Left cardiac atrium (tissue), 4 donors: Measurements from ENCODE around the gene FAM118B. TPM values are rescaled to one million over a fixed set of nuclear protein-coding genes. Genes with fewer than 3 reads are reported as not detected.

Source experiments
- ATAC-seq, 2 donors: fragments of 200-7000 bp; cut with Tn5 transposase; one replicate each; pipeline ENCODE4 v1.9.1; 2020; ENCODE audit warnings: mild to moderate bottlenecking in 2 of 2, moderate library complexity in 2 of 2
- DNase-seq: peaks from one replicate; pipeline ENCODE4 v3.0.0-alpha.2; 2020
- intact Hi-C, 2 donors: fragments of 100-400 bp; cut with DNase I; formaldehyde crosslinking; loops; one replicate each; pipeline versions ENCODE4 v1.14.1 to v1.15.1; 2022 to 2023
- total RNA-seq, 2 donors: library from RNA; stranded (reverse); fragmentation: NEBNext Ultra II Directional; extraction: Animal tissue kit (Norgen Biotek cat#: 25700); gene quantifications; one replicate each; pipeline ENCODE4 v1.2.1, GENCODE V29; 2021
- donor health status: DM: no; HTN: yes; CAD: no.
- donor health status: DM: no; HTN: yes; CAD: no; lungs with severe emphysema.
- donor health status: DM: yes; HTN: yes; CAD: no.
- donor health status: Dilated cardiomyopathy.

The FAM118B gene
- total RNA-seq, 2 donors from 2014 or later: 14.8 to 19.1 TPM

DNA sequence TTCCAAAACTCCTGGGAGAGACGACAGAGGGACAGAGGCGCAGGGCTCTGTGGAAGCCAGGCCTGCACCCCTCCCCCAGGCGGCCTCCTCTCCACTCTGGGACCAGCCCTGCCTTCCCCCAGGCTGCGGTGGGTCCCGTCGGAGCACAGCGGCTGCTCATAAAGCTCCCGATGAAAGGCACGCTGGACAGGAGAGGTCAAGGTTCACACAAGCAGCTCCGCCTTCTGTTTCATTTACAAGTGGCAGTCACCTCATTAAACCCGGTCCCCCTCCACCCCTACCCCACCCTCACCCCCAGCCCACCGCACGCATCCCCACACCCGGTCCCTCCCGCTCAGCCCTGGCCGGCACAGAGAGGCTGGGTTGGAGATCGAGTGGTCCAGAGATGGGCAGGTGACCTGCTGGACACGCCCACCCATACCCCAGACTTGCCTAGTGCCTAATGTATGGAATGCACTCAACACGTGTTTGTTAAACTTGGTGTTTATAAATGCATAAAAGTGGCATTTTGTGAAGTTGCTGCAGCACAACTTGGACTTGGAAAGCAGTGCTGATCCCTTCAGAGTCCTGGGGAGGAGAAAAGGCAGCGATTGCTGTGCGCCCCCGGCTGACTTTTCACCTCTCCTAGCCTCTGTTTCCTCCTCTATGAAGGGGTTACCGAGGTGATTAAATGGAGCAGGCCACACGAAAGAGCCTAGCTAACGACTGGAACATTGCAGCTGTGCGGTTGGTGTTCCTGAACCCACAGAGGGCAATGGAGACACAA lies 26.1 kb upstream of the FAM118B start:
- ATAC-seq (no peak), DNase-seq (no peak)
- intact Hi-C loops: no loop called here

DNA sequence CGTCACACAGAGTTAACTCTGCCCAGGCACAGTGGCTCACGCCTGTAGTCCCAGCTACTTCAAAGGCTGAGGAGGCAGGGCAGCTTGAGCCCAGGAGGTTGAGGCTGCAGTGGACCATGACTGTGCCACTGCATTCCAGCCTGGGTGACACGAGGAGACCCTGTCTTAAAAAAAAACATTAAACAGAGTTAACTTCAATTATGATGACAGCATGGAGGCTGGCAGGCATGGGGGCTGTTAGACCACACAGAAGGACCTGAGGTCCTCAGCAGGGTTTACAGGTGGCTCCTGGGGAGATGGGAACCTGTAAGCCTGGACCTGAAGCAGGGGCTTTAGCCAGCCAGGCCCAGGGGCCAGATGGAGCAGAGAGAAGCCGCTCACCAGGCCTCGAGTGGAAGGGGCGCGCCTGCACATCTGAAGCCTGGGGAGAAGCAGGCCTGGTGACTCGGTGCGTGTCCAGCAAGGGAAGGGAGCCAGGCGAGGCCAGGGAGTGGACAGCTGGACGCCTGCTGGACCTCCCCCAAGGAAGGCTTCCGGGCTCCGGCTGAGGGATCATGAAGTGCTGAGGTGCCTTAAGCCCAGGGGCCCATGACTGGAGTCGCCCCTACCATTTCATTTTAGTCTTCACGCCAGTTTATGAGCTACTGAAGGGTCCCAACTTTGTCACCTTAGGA lies 25.4 kb upstream of the FAM118B start:
- intact Hi-C loops: no loop called here
- DNase-seq: peak; percentile 57
- peak; percentile 31 to 73 for ATAC-seq

DNA sequence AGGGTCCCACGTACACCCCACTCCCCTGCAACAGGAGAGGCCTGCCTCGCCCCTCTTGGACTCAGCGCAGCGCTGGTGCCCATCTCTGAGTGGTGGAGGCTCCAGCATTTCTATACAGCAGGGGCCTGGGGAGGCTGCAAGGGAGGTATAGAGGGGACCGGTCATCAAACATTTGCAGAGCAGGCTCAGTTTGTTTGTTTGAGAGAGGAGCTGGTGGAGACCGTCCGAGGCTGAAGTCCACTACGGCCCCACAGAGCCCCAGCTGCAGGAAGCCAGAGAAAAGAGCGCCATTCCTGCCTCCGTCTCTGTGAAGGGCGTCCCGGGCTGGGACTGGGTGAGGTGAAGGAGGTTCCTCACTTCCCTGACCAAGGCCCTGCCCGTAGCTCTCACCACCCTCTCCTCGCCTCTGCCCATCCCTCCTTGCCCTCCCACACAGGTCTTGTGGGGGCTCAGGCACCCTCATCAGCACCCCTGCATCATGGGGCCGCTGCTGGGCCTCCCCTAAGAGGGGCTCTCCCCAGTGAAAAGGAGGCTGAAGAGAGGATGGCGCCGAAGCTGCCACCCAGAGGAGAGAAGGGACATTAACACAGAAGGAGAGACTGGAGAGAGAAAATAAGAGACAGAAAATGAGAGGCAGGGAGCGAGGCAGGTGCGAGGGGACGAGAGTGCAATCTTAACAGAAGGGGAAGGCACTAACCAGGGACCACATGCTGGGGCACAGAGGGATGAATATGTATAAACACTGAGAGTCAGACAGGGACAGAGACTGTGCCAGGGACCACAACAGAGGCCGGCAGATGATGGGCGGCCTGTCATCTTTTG lies 24.7 kb upstream of the FAM118B start:
- no peak for ATAC-seq
- intact Hi-C loops: no loop called here

DNA sequence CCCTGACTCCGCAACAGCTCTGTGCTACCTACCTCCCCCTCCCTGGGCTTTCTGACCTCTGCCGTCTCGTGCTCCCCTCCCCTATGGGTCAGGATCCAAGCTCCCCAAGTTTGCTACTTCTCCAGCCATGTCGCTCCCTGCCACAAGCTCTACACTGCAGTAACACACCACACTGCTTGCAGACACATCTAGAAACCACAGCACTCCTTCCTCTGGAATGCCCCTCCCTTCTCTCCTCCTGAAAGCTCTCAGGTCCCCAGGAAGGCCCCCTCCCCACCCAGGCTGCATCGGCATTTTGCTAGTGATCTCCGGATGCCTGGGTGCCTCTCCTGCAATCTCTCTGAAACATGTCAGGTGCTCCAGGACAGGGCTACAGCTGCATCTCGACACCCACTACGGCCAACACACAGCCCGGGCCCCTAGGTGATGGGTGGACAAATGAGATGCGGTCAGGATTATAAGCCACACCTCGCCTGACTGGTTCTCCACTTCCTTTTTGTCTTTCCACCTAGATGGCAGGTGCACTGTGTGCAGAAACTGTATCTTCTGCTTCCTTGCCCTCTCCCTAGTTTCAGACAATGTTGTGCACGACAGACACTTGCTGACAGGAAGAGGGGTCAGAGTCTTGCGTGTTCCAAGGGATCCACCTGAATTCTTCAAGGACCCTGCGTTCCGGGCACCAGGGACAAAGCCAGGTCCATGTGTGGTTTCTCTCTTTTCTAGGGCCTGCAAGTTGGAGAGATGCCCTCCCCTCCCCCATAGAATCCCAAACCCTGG lies 23.1 kb upstream of the FAM118B start:
- ATAC-seq: no peak
- no peak for DNase-seq
- intact Hi-C loops: no loop called here

More for the DNA sequence above, 24.7 kb upstream of the FAM118B start:
- DNase-seq: no peak

DNA sequence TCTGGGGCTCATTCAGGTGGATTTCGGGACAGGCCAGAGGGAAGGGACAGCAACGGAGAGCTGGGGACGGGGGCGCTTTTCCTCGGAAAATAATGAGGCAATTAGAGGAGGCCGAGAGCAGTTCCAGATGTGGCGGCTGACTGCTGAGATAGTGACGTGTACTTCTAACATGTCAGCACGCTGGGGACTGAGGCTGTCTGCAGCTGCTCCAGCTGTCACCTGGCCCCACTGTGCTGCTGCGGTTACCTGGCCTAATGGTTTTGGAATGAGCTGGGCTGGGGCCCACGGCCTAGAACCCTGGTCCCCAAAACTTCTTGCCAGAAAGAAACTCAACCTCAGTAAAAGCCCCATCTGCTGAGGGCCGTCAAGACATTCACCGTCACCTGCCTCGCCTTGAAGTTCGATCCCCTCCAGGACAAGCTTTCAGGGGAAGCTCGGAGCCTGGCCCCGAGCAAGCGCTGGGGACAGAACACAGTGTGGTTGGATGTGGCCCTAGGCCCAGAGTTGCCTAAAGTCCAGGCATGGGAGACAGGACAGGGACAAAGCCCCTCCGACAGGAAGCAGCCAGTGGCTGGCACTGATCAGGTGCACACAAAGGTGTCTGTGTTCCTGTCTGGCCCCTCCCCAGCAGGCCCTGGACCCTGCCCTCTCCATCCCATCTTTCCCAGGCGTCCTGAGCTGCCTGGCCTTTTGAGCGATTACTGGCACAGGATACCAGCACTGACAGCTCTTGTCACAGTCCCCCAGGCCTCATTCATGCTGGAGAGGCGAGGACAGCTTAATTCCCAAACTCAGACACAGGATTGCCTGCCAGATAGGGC lies 22.3 kb upstream of the FAM118B start:
- ATAC-seq: no peak
- intact Hi-C loops: no loop called here
- DNase-seq: no peak

DNA sequence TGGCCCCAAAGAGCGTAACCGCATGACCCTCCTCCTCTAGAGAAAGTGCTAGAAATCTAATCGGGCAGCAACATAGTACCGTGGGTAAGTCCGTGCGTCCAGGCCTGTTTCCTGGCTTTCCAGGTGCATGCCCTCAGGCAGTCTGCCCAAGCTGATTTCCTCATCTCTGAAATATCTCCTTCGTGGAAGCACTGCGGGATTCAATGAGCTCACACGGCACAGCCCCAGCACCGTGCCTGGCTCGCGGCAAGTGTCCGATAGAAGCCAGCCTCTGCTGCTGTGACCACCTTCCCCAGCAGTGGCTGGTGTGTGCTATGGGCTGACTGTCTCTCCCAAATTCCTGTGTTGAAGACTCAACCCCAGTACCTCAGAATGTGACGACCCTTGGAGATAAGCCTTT lies 20.8 kb upstream of the FAM118B start:
- DNase-seq (no peak), ATAC-seq (peak in 1 of 2 donors; percentile 63)
- intact Hi-C loops: loop anchor here in 1 of 2 donors (5.0 kb wide), 1 partner anchor 248 kb away; no protein-coding TSS in a partner anchor

DNA sequence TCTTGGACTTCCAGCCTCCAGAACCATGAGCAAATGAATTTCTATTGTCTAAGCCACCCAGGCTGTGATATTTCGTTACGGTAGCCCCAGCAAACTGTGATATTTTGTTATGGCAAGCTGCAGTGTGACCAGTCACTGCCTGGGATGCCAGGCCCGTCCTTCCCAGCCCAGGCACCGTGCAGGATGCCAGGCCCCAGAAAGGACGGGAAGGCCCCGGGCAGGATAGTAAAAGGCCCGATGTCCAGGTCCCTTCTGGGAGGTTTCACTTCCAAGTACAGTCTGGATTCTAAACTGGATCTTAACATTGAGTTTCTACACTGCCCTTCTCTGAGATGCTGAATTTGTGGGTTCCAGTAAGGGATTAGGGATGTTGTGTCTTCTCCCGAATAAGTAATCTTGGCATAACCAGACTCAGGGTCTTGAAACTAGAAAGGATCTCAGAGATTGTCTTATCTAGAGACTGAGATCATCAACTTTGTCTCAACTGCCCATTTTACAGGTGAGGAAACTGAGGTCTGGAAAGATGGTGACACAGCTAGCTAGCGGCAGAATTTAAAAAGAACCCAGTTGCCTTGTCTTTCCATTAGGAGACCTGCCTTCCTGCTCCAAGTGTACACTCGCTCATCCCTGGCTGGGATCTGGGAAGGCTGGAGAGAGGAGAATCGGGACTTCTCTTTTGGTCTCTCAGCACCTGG lies 20.1 kb upstream of the FAM118B start:
- no peak for ATAC-seq
- intact Hi-C loops: loop anchor here in 1 of 2 donors (5.0 kb wide), 1 partner anchor 249 kb away; no protein-coding TSS in a partner anchor

DNA sequence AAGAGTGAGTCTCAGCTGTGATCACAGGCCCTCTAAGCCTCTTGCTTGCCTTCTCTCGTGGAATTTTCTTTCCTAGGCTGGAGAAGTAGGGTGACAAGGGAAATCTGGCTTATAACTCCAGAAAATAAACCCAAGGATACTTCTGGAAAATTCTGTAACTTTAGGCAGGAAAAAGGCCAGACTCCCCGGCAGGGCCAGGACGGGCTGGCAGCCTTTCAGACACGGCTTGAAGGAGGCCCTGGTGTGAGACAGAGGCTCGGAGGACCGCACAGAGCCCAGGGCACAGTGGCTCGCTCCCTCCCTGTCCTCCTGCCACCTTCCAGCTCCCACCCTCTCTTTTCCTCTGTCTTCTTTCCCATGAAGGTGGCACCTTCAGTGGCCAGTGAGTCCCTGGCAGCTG lies 19.2 kb upstream of the FAM118B start:
- intact Hi-C loops: loop anchor here in 1 of 2 donors (5.0 kb wide), 1 partner anchor 250 kb away; no protein-coding TSS in a partner anchor
- ATAC-seq: peak in 1 of 2 donors; percentile 48
- no peak for DNase-seq

More for the DNA sequence above, 20.1 kb upstream of the FAM118B start:
- DNase-seq: no peak

DNA sequence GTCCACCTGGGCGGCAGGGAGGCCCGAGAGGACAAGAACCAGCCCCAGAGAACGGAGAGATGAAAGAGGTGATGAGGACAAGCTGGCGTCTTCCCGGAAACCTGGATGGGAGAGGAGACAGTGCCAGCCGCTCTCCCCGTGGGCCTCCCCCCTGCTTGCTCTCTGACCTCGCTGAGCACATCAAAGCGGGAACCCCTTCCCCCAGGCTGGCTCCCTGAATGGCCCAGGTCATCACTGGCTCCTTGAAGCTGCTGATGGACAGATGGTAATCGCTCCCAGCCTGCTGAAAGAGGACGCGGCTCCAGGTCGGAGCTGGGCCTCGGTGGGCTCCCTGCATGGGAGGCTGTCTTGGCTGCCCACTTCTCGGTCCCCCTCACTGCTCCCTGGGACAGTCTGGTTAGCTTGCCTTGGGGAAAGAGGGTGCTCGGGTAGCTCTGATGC lies 18.5 kb upstream of the FAM118B start:
- DNase-seq (no peak), ATAC-seq (no peak)
- intact Hi-C loops: loop anchor here in 1 of 2 donors (5.0 kb wide), 1 partner anchor 251 kb away; no protein-coding TSS in a partner anchor

DNA sequence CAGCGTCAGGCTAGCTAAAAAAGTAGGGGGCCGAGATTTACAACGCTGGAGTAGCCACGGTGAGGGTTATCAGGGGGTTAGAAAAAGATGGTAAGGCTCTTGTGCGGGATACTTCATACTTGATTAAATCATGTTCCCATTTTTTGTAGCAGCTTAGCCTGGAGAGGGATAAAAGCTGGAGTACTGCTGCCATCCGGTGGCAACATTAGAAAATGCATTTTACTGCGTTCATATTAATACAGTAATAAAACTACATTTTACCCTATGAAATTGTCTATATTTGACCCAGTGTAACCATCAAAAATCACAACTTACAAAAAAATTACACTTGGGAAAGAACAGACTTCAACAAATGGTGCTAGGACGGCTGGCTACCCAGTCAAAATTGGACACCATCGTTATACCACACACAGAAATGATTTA lies 17.4 kb upstream of the FAM118B start:
- no peak for DNase-seq
- peak; percentile 60 to 74 for ATAC-seq
- intact Hi-C loops: loop anchor here (1.0 to 5.0 kb wide), 3 partner anchors 252 to 271 kb away; no protein-coding TSS in a partner anchor

DNA sequence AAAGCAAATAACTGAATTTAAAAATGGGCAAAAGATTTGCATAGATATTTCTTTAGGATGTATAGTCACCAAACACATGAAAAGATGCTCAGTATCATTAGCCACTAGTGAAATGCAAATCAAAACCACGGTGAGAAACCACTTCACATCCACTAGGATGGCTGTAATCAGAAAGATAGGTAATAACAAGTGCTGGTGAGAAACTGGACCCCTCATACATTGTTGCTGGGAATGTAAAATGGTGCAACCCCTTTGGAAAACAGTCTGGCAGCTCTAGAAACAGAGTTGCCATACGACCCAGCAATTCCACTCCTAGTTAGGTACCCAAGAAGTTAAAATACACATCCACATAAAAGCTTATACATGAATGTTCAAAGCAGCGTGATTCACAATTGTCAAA lies 16.5 kb upstream of the FAM118B start:
- intact Hi-C loops: loop anchor here (2.0 to 5.0 kb wide), 2 partner anchors 133 to 270 kb away; partner anchors contain the start of gene CDON (in 1 of the 2)
- no peak for ATAC-seq
- DNase-seq: no peak

DNA sequence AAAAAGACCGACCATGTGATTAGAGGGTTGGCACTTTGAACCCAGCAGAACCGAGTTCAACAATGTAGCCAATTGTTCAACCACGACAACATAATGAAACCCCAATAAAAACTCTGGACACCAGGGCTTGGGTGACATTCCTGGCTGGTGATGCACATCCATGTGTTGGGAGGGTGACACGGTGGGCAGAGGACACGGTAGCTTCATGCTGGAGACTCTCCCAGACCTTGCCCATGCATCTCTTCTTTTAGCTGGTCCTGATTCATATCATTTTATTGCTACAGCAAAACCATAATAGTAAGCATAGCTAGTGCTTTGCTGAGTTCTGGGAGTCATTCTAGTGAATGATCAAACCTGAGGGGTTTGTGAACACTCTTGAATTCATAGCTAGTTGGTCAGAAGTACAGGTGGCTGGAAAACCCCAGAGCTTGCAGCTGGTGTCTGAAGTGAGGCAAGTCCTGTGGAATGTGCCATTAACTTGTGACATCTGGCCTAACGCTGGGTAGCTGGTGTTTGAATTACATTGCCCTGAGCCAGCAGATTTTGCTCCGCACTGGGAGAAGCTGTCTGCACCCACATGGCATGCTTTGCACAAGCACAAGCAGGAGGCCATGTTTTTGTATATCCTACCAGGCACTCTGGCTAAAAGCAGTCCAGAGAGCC lies 14.2 kb upstream of the FAM118B start:
- DNase-seq (no peak), ATAC-seq (no peak)
- intact Hi-C loops: loop anchor here in 1 of 2 donors (5.0 kb wide), 1 partner anchor 135 kb away; the partner anchor contains the start of gene CDON

DNA sequence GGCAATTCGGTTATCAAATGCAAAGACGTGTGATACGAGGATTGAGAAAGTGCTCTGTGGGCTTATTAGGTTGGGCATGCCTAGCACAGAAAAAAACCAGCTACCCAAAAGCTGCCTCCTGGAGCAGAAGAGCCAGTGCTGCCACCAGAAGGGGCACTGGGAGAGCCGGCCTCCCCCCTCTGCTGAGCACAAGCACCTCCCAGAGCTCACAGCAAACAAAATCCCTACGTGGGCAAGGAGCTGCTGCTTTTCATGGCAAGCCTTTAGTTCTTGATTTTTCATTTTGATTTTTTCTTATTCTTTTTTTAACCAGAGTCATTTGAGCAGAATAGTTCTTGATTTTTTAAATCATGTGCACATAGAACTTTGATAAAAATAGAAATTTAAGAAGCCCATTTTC lies 12.9 kb upstream of the FAM118B start:
- intact Hi-C loops: loop anchor here in 1 of 2 donors (5.0 kb wide), 1 partner anchor 136 kb away; the partner anchor contains the start of gene CDON
- no peak for DNase-seq
- ATAC-seq: no peak

DNA sequence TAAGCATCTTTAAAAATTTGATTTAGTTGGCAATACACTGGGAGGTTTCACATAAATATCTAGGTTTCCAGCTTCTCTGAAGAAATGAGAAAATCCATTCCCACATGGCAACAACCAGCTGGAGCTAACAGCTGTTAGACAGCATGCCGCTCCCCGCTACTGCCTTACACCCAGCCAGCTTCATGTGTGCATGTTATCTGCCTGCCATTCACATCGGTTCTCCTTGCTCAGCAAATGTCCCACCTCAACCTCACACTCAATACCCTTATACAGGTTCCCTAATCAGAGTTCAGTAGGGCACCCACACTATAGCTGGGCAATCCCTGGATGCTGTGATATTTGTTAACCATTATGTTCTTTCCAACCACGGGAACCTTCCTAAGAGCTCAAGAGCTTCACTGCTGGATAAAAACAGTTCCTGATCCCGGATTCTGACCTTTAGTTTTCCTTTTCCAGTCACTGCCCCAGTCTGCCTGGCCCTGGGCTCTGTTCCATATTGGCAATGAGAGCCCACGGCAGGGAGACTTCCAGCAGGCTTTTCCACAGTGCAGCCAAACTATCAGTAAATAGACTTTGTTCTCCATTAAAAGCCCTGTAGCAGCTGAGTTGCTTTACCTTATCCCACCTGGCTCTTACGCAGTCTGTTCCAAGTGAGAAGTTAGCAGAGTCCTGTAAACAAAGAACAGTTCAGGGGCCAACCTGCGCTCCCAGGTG lies 8.8 kb upstream of the FAM118B start:
- intact Hi-C loops: no loop called here
- DNase-seq (no peak), ATAC-seq (peak in 1 of 2 donors; percentile 61)

DNA sequence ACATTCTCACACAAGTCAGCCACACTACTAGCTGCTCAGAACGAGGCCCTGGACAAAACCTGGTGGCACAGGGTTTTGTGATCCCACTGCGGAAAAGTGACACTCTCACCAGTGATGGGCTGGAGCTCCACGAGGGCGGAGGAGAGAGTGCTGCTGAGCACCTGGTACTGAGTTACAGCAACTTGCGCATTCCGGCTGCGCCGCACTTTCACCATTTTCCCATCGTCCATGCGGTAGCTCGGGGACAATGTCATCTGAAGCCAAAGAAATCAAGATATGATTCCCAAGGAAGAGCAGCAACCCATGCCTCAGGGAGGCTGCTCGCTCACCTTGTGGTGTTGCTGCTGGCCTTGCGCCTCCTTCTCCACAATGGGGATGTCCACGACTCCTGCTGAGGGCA lies 6.2 kb upstream of the FAM118B start:
- intact Hi-C loops: no loop called here
- ATAC-seq: no peak
- DNase-seq: no peak

DNA sequence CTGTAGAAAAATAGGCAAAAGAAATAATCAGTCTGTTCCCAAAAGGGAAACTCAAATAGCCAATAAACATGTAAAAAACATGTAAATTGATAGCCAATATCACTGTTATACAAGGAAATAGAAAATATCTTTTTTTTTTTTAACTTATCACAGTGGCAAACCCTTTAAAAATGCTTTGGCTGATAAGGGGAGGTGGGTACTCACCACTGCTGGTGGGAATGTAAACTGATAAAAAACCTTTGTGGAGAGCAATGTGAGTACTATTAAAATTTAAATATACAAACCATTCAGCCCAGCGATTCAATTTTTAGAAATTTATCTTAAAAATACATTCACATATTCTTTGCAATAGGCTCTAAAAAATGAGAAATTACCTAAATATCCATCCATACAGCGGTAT lies 3.7 kb upstream of the FAM118B start:
- intact Hi-C loops: no loop called here
- ATAC-seq: no peak
- no peak for DNase-seq
